ENCODE results near the gene SLC7A9.

- TF ChIP-seq, protein P1, sequence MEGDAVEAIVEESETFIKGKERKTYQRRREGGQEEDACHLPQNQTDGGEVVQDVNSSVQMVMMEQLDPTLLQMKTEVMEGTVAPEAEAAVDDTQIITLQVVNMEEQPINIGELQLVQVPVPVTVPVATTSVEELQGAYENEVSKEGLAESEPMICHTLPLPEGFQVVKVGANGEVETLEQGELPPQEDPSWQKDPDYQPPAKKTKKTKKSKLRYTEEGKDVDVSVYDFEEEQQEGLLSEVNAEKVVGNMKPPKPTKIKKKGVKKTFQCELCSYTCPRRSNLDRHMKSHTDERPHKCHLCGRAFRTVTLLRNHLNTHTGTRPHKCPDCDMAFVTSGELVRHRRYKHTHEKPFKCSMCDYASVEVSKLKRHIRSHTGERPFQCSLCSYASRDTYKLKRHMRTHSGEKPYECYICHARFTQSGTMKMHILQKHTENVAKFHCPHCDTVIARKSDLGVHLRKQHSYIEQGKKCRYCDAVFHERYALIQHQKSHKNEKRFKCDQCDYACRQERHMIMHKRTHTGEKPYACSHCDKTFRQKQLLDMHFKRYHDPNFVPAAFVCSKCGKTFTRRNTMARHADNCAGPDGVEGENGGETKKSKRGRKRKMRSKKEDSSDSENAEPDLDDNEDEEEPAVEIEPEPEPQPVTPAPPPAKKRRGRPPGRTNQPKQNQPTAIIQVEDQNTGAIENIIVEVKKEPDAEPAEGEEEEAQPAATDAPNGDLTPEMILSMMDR (conservative IDR thresholded peaks at IDR 0.05 in 1 of 2, IDR thresholded peaks at IDR 0.05 in 1 of 2; ENCODE audit: low read depth in 1 of 2, low read length in 2 of 2), result no peak
- TF ChIP-seq EZH2 (IDR thresholded peaks at IDR 0.05; ENCODE audit: low read length, missing control alignments), result no peak
Measured at GRCh38 chr19:32802840-32803239, 66.7 kb downstream of the SLC7A9 start.
